ENCODE measurements around the gene KCTD8.

GRCh38 chr4:44438687-44439086 lies 9.9 kb downstream of the KCTD8 start:
- TF ChIP-seq EP300 (IDR thresholded peaks at IDR 0.05) (no peak), CTCF (IDR thresholded peaks at IDR 0.05) (no peak), POLR2A (IDR thresholded peaks at IDR 0.05) (no peak)

All from tibial nerve (tissue), 4 donors.